OCI-LY7 (cell line): ENCODE measurements around the gene NEMP1. TPM values are rescaled to one million over a fixed set of nuclear protein-coding genes. Genes with fewer than 3 reads are reported as not detected.
"Not testable (repeated sequence)": the region's sequence is repeated elsewhere in the genome, so short reads cannot be mapped to it uniquely, and the experiment has no call there.

Source experiments
- BruUV-seq: library from RNA; stranded (reverse); fragments of 400-500 nt; replicated peaks from 2 replicates; lab custom pipeline; 2021; lab: Mats Ljungman, UMichigan
- CTCF ChIA-PET: fragments of 300-600 bp; sonication (Branson Sonifier 250); formaldehyde crosslinking; loops from one replicate; lab custom pipeline; 2022; ENCODE audit warnings: antibody characterized with exemption; ENCODE audit not compliant: unreplicated experiment; lab: Charles Lee
- POLR2A ChIA-PET: fragments of 300-600 bp; sonication (Branson Sonifier 250); formaldehyde crosslinking; loops from one replicate; lab custom pipeline; 2022; ENCODE audit warnings: antibody characterized with exemption; lab: Charles Lee
- DNase-seq: peaks from one replicate; pipeline ENCODE4 v3.0.0-alpha.2; 2015; ENCODE audit warnings: low spot score
- H2AFZ ChIP-seq: fragments of 200-600 bp; sonication (generic), shearing (Covaris generic); 2 replicates; pipeline ENCODE4 v1.6.1; 2014; ENCODE audit warnings: mild to moderate bottlenecking, antibody characterized with exemption, low read length, moderate library complexity
- H3K27ac ChIP-seq: fragments of 200-600 bp; sonication (generic); 2 replicates; pipeline ENCODE4 v1.5.1; 2014; ENCODE audit warnings: mixed run types, low read depth, mild to moderate bottlenecking, moderate library complexity, low read length, inconsistent platforms; ENCODE audit not compliant: poor library complexity, severe bottlenecking
- H3K36me3 ChIP-seq: fragments of 200-600 bp; sonication (generic); 2 replicates; pipeline ENCODE4 v1.6.1; 2014; ENCODE audit warnings: mild to moderate bottlenecking, antibody characterized with exemption, low read length, moderate library complexity, mixed read lengths; ENCODE audit not compliant: insufficient read depth
- H3K4me1 ChIP-seq: fragments of 200-600 bp; sonication (generic); 2 replicates; pipeline ENCODE4 v1.5.1; 2014; ENCODE audit warnings: mild to moderate bottlenecking, low read length; ENCODE audit not compliant: insufficient read depth, poor library complexity, severe bottlenecking
- H3K4me2 ChIP-seq: fragments of 200-600 bp; sonication (generic); 2 replicates; pipeline ENCODE4 v1.6.1; 2014; ENCODE audit warnings: mild to moderate bottlenecking, low read length
- H3K4me3 ChIP-seq: fragments of 200-600 bp; sonication (generic); 2 replicates; pipeline ENCODE4 v1.5.1; 2014; ENCODE audit warnings: mild to moderate bottlenecking, low read depth, low read length; ENCODE audit not compliant: poor library complexity, severe bottlenecking
- H3K79me2 ChIP-seq: fragments of 200-600 bp; sonication (generic); 2 replicates; pipeline ENCODE4 v1.6.1; 2016; ENCODE audit warnings: low read depth, mild to moderate bottlenecking, low read length, moderate library complexity, mixed read lengths; ENCODE audit not compliant: insufficient read depth
- H3K9me2 ChIP-seq: fragments of 200-600 bp; sonication (generic); 2 replicates; pipeline ENCODE4 v1.6.1; 2016; ENCODE audit warnings: mild to moderate bottlenecking, low read length, mixed read lengths; ENCODE audit not compliant: insufficient read depth
- H3K9me3 ChIP-seq: fragments of 200-600 bp; sonication (generic); 2 replicates; pipeline ENCODE4 v1.6.1; 2014; ENCODE audit warnings: mild to moderate bottlenecking, mixed run types, low read length, mixed read lengths
- H4K20me1 ChIP-seq: fragments of 200-600 bp; sonication (generic); 2 replicates; pipeline ENCODE4 v1.6.1; 2014; ENCODE audit warnings: mild to moderate bottlenecking, antibody characterized with exemption, low read length, moderate library complexity, mixed read lengths; ENCODE audit not compliant: insufficient read depth
- EZH2phosphoT487 ChIP-seq: fragments of 200-600 bp; sonication (generic); IDR thresholded peaks from 2 replicates; pipeline ENCODE4 v1.6.1; 2018; ENCODE audit warnings: low read depth, borderline replicate concordance, mild to moderate bottlenecking, mixed run types, antibody characterized with exemption, low read length, moderate library complexity, mixed read lengths
- intact Hi-C: fragments of 100-400 bp; cut with micrococcal nuclease; formaldehyde crosslinking; loops from one replicate; pipeline ENCODE4 v1.10.0; 2022; ENCODE audit not compliant: unreplicated experiment
- total RNA-seq, 2 experiments: library from RNA; depleted of rRNA in 1 of 2; stranded (reverse); fragments of >200 nt in 1 of 2; shearing (Covaris generic) in 1 of 2; gene quantifications; 2 replicates each; pipeline ENCODE4 v1.2.3, GENCODE V29; 2014 to 2022
- TF ChIP-seq, protein P1 (sequence below): fragments of 200-600 bp; sonication (generic); conservative IDR thresholded peaks from 2 replicates; pipeline ENCODE4 v1.5.1; 2014; ENCODE audit warnings: mild to moderate bottlenecking, antibody characterized with exemption, low read length, moderate library complexity, mixed read lengths

The NEMP1 gene
- total RNA-seq, 2 experiments from 2014 or later: 45.7 to 86.3 TPM

DNA sequence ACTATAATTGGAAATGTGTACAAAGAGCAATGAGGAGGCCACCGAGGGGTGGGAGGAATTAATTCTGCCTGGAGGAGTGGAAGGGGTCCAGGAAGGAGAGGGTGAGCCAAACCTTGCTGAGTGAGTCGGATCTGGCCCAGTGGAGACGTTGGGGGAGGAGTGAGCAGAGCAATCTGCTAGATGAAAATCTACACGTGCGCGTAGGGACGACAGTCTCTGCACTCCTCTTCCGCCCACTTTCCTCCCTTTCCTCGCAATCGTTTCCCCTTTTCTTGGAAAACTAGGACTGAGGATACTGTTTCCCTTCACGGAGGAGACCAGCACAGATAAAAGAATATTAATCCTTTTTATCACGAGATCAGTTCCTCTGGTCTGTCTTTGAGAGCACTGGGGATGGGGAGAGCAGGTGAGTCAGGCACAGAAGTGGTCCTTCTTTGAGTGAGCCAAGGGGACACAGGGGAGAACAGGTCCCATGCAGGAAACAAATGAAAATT lies 7.5 kb upstream of the NEMP1 start:
- CTCF ChIA-PET: no interaction called here
- Histone ChIP-seq H4K20me1 (no peaks in the 10 kb centered on the region), H3K9me2 (no peaks in the 10 kb centered on the region), H3K9me3 (no peaks in the 10 kb centered on the region), H3K27ac (peak overlapping the region; percentile 88), H3K4me1 (peaks cover 35% of the 10 kb centered on the region), H3K4me2 (peak overlapping the region; percentile 96), H3K4me3 (peak overlapping the region; percentile 79), H2AFZ (peak overlapping the region; percentile 96), H3K79me2 (no peaks in the 10 kb centered on the region), H3K36me3 (no peaks in the 10 kb centered on the region)
- intact Hi-C loops: loop anchor here (2.0 to 5.0 kb wide), 3 partner anchors 155 to 709 kb away; partner anchors contain the start of gene PTGES3
- TF ChIP-seq, protein P1, sequence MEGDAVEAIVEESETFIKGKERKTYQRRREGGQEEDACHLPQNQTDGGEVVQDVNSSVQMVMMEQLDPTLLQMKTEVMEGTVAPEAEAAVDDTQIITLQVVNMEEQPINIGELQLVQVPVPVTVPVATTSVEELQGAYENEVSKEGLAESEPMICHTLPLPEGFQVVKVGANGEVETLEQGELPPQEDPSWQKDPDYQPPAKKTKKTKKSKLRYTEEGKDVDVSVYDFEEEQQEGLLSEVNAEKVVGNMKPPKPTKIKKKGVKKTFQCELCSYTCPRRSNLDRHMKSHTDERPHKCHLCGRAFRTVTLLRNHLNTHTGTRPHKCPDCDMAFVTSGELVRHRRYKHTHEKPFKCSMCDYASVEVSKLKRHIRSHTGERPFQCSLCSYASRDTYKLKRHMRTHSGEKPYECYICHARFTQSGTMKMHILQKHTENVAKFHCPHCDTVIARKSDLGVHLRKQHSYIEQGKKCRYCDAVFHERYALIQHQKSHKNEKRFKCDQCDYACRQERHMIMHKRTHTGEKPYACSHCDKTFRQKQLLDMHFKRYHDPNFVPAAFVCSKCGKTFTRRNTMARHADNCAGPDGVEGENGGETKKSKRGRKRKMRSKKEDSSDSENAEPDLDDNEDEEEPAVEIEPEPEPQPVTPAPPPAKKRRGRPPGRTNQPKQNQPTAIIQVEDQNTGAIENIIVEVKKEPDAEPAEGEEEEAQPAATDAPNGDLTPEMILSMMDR: no peak
- no peak for TF ChIP-seq EZH2phosphoT487
- DNase-seq: peak; percentile 55
- BruUV-seq: TSS peak; percentile 56
- POLR2A ChIA-PET: interaction anchor here (1.0 to 2.3 kb wide), 2 partner anchors 13 to 26 kb away, joined by 3 to 9 read pairs; partner anchors contain the start of gene STAT6

- Histone ChIP-seq H3K9me2 (no peaks in the 10 kb centered on the region), H3K4me2 (no peak overlapping the region), H3K4me3 (no peak overlapping the region), H3K79me2 (peaks cover 25% of the 10 kb centered on the region), H3K9me3 (no peaks in the 10 kb centered on the region), H4K20me1 (no peaks in the 10 kb centered on the region), H3K27ac (no peak overlapping the region), H3K36me3 (peaks cover 9% of the 10 kb centered on the region), H2AFZ (no peak overlapping the region), H3K4me1 (peaks cover 18% of the 10 kb centered on the region)
- no TSS peak for BruUV-seq
- ChIA-PET CTCF (interaction anchor here (1.1 kb wide), 1 partner anchor 31 kb away, joined by 5 read pairs; no protein-coding TSS in a partner anchor), POLR2A (interaction anchor here (0.7 to 3.7 kb wide), 3 partner anchors 25 to 190 kb away, joined by 3 to 21 read pairs (median 6); partner anchors contain the start of gene STAT6)
- TF ChIP-seq EZH2phosphoT487: no peak
- TF ChIP-seq, protein P1: no peak
- DNase-seq: no peak
- intact Hi-C loops: no loop called here
Observed at GRCh38 chr12:57080855-57081254, 2.3 kb upstream of the NEMP1 start.

GRCh38 chr12:57079821-57080220 lies 1.2 kb upstream of the NEMP1 start:
- ChIA-PET POLR2A (interaction anchor here (0.9 to 3.7 kb wide), 11 partner anchors 9 to 443 kb away, joined by 3 to 21 read pairs (median 3); partner anchors contain the start of genes NAB2 and STAT6), CTCF (interaction anchor here (1.1 kb wide), 1 partner anchor 399 kb away, joined by 3 read pairs; no protein-coding TSS in a partner anchor)
- TF ChIP-seq, protein P1: no peak
- TF ChIP-seq EZH2phosphoT487: no peak
- peaks cover 15% of the 10 kb centered on the region for H3K36me3 ChIP-seq
- H4K20me1 ChIP-seq: no peaks in the 10 kb centered on the region
- H3K4me3 ChIP-seq: no peak overlapping the region
- peak overlapping the region; percentile 66; the same call in 1 of the 2 replicates for H2AFZ ChIP-seq
- H3K4me1 ChIP-seq: peaks cover 8% of the 10 kb centered on the region
- no peaks in the 10 kb centered on the region for H3K9me2 ChIP-seq
- H3K4me2 ChIP-seq: peak overlapping the region; percentile 75
- intact Hi-C loops: no loop called here
- no peaks in the 10 kb centered on the region for H3K9me3 ChIP-seq
- peaks cover 32% of the 10 kb centered on the region for H3K79me2 ChIP-seq
- no peak for DNase-seq
- no TSS peak for BruUV-seq
- H3K27ac ChIP-seq: peak overlapping the region; percentile 78

- H3K4me1 ChIP-seq: peaks cover 18% of the 10 kb centered on the region
- H3K36me3 ChIP-seq: peaks cover 65% of the 10 kb centered on the region
- H3K4me2 ChIP-seq: peak overlapping the region; percentile 46
- DNase-seq, H3K4me3 ChIP-seq, H2AFZ ChIP-seq, H4K20me1 ChIP-seq, intact Hi-C loops, H3K9me2 ChIP-seq, H3K27ac ChIP-seq, BruUV-seq, H3K9me3 ChIP-seq: not testable (repeated sequence)
- CTCF ChIA-PET: interaction anchor here (0.6 to 0.9 kb wide), 2 partner anchors 15 to 39 kb away, joined by 3 to 4 read pairs; partner anchors contain the start of gene NAB2
- H3K79me2 ChIP-seq: peaks cover 59% of the 10 kb centered on the region
- POLR2A ChIA-PET: interaction anchor here (0.6 to 6.1 kb wide), 7 partner anchors 9 to 443 kb away, joined by 3 to 45 read pairs (median 5); partner anchors contain the start of gene STAT6
Observed at GRCh38 chr12:57073566-57074450, 4.8 kb downstream of the NEMP1 start.
